Subcutaneous adipose tissue (tissue), 4 donors: ENCODE measurements around the gene CNTNAP5. TPM values are rescaled to one million over a fixed set of nuclear protein-coding genes. Genes with fewer than 3 reads are reported as not detected.

Experiments
- CTCF ChIP-seq: fragments of 450-650 bp; IDR thresholded peaks from one replicate; pipeline ENCODE4 v1.5.1; 2016; ENCODE audit warnings: low read depth, mild to moderate bottlenecking, control low read depth, antibody characterized with exemption, moderate library complexity
- total RNA-seq, 4 donors: library from RNA; depleted of rRNA; stranded (reverse); fragments of >200 nt; gene quantifications; one replicate each; pipeline ENCODE4 v1.1.0, GENCODE V29; 2016

Gene CNTNAP5
- total RNA-seq, 4 donors from 2014 or later: not detected

- no peak for TF ChIP-seq CTCF
Observed at GRCh38 chr2:124880995-124881394, 855.9 kb downstream of the CNTNAP5 start.

- TF ChIP-seq CTCF: no peak
Observed at GRCh38 chr2:124882423-124882822, 857.3 kb downstream of the CNTNAP5 start.

- TF ChIP-seq CTCF: no peak
Observed at GRCh38 chr2:124883595-124883994, 858.5 kb downstream of the CNTNAP5 start.

GRCh38 chr2:124884315-124884714, 859.2 kb downstream of the CNTNAP5 start:
- no peak for TF ChIP-seq CTCF

GRCh38 chr2:124886216-124886615, 861.1 kb downstream of the CNTNAP5 start:
- TF ChIP-seq CTCF: no peak

GRCh38 chr2:124887466-124887865, 862.4 kb downstream of the CNTNAP5 start:
- TF ChIP-seq CTCF: no peak

- TF ChIP-seq CTCF: no peak
Observed at GRCh38 chr2:124888431-124888830, 863.3 kb downstream of the CNTNAP5 start.

- no peak for TF ChIP-seq CTCF
Observed at GRCh38 chr2:124894199-124894598, 869.1 kb downstream of the CNTNAP5 start.
